Measurements from ENCODE around the gene FRS2.

FRS2 gene

DNA sequence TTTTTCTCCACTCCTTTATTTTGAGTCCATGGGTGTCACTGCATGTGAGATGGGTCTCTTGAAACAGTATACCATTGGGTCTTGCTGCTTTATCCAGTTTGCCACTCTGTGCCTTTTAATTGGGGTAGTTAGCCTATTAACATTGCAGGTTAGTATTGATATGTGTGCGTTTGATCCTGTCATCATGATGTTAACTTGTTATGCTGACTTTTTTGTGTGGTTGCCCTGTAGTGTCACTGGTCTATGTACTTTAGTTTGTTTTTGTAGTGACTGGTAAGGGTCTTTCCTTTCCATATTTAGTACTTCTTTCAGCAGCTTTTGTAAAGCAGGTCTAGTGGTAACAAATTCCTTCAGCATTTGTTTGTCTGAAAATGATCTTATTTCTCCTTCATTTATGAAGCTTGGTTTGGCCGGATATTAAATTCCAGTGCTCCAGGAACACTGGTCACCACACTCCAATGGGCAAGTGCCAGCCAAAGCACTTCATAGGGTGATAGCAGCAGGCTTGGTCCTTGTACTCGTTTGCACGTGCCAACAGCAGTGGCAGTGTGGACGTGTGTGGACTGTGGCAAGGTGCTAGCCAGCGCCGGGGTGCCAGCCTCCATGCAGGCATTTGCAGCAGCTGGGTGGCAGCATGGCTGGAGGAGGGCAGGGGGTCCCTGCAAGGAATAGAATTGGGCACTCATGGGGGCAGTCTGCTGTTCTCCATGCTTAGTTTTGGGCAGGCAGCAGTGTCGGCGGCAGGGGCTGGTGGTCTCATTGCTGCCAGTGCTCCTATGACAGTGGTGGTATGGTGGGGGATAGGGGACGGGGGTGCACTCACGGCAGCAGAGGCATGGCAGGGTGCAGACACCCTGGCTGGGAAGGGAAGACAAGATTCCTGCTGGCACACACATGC lies 53.5 kb downstream of the FRS2 start:
- in situ Hi-C loops (cut with HindIII; ENCODE audit: low sequenced_read_pairs) = no loop called here

DNA sequence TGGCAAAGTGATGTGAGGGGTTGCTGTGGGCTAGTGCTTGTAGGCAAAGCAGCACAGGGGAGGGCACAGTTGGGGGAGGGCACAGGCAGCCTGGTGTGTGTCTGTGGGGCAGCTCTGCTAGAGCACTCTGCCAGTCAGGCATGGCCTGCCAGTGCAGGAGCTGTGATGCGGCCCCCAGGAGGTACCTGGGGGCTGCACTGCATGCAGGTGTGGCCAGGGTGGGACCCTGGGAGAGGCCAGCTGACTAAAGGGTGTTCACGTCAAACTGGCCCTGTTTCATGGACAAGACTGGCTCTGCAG lies 54.1 kb downstream of the FRS2 start:
- in situ Hi-C loops (cut with HindIII; ENCODE audit: low sequenced_read_pairs) = no loop called here

DNA sequence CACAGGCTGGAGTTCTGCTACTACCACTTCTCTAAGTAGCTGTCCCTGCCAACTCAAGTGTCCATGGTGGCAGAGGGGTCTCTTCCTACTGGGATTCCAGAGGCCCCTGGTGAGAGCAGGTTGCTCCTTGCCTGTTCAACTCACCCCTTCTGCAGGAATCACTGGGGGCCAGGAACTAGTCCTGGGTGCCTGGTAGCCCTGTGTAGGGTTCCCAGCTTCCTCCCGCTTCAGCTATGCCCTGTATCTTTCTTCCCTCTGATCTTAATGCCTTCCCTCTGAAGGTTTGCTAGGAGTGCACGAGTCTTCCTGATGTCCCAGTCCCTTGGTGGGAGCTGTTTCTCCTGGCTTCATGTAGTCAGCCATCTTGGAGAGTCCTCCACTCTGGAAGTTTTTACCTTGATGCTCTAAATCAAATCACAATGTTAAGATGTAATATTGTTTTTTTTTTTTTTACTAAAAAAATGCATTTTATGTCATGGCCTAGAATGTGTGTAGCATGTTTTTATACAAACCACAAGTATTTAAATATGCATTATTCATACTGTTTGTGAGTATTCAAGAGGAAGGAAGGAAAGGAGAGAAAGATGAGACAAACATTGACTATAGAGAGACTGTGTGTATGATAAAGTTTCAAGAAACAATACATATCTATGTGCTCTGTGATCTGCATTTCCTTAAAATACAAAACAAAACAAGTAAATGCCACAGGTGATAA lies 54.7 kb downstream of the FRS2 start:
- in situ Hi-C loops (cut with HindIII; ENCODE audit: low sequenced_read_pairs) = no loop called here

DNA sequence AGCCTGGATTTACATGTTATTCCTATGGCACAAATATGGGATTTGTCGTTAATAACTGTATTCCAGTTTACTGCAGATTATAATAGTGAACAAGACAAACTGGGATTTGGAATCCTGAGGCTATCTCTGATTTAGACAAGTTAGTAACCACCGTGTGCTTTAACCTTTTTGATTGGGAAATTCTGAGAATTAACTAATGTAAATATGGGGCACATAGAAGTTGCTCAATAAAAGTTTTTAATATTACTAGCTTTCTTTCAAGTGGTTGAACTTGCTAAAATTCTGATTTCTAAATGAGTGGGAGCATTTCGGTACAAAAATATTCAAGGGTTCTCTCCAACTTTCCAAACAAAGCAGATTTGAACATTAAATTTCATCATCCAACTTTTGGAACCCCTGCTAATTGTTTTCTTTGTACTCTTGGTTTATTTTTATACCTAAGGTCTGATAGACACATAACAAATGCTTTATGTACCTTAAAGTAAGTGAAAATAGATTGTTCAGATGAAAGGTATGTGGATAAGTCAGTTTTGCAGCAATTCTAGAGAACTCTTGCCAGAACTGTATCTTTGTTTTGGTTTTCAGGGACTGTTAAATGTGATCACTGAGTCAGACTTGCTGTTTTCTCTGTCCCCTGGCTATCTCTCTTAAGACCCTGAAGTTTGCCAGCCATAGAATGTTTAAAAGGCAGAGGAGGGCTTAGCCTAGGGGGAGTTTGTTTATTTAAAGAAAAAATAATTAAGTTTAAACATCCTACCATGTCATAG lies 57.5 kb downstream of the FRS2 start:
- in situ Hi-C loops (cut with HindIII; ENCODE audit: low sequenced_read_pairs) = no loop called here

DNA sequence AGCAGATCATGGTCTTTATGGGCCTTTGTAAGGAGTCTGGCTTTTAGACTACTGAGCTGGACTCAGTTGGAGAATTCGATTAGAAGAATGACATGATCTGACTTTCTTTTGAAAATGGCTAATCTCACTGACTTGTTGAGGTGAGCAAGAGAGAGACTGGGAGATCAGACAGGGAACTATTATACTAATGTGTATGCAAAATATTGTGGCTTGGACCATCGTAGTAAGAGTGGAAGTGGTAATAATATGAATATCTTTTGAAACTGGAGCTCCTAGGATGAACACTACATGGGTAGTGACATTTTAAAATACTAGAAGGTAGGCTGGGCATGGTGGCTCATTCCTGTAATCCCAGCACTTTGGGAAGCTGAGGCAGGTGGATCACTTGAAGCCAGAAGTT lies 58.8 kb downstream of the FRS2 start:
- in situ Hi-C loops (cut with HindIII; ENCODE audit: low sequenced_read_pairs) = no loop called here

DNA sequence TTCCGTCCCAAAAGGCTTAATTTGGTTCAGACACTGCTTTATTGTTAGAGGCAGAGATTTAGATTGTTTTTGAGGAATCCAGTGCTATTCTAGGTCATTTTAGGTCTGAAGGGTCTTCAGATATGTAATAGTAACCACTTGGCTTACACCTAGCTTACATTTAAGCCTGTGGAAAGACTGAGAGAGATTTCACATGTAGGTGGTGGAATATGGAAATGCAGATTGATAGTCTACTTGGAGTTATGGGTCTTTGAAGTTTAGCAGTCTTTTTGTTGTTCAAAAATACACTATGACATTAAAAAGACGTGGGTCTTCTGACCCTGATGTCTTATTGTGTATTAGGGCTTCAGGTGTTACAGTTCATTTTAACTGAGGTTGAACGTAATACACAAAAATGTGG lies 63.7 kb downstream of the FRS2 start:
- in situ Hi-C loops (cut with HindIII; ENCODE audit: low sequenced_read_pairs) = no loop called here

DNA sequence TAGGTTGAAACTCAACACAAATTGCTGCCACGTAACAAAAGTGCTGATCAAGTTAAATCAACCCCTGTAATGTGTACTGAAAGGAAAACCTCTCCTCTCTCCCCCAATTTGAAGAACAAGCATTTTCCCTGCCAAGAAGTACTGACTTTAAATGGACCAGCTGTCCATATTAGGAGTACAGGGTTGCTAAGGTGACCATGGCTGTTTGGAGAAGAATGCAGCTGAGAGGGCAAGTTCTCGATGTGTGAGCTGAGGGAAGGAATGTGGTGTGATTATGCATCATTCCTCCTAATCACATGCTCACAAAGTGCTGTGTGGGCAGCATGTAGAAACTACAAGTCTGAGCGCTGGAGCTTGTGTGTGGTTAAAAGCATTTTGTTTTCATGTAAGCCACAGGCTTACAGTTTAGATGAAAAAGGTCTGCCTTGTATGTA lies 64.2 kb downstream of the FRS2 start:
- in situ Hi-C loops (cut with HindIII; ENCODE audit: low sequenced_read_pairs) = no loop called here

DNA sequence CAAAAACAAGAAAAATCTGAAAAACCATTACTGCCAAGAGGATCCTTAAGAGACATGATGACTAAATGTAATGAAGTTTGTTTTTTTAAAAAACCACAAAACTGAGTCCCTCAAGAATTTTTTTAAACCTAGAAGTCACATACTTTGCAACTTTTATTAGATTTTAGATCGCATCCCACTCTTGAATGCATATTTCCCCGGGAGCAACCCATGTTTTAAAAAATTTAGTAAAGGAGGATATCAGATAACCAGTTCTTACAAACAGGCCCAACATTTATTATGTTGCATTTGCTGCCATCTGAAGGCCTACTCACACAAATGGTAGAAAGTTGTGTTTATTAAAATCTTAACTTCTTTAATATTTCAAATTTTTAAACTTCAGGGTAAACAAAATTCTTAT lies 70.8 kb downstream of the FRS2 start:
- in situ Hi-C loops (cut with HindIII; ENCODE audit: low sequenced_read_pairs) = no loop called here

DNA sequence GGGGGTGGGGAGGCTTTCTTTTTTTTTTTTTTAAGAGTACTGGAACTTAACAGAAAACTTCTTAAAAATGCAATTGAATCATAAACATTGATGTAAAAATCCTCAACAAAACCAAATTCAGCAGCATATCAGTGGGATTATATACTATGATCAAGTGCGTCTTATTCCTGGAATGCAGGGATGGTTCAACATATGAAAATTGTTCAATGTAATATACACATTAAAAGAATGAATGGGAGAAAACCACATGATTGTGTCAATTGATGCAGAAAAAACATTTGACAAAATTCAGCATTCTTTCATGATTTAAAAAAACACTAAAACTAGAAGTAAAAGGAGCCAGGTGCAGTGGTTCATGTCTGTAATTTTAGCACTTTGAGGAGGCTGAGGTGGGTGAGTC lies 73.9 kb downstream of the FRS2 start:
- in situ Hi-C loops (cut with HindIII; ENCODE audit: low sequenced_read_pairs) = no loop called here

DNA sequence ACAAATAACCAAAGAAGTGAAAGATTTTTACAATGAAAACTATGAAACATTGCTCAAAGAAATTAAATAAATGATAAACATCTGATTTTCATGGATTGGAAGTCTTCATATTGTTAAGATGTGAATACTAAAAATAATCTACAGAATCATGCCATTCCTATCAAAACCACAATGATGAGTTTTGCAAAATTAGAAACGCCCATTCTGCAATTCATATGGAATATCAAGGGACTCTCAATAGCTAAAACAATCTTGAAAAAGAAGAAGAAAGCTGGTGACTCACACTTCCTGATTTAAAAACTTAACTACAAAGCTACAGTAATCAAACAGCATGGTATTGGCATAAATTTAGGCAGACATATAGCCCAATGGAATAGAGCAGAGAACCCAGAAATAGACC lies 74.9 kb downstream of the FRS2 start:
- in situ Hi-C loops (cut with HindIII; ENCODE audit: low sequenced_read_pairs) = no loop called here

DNA sequence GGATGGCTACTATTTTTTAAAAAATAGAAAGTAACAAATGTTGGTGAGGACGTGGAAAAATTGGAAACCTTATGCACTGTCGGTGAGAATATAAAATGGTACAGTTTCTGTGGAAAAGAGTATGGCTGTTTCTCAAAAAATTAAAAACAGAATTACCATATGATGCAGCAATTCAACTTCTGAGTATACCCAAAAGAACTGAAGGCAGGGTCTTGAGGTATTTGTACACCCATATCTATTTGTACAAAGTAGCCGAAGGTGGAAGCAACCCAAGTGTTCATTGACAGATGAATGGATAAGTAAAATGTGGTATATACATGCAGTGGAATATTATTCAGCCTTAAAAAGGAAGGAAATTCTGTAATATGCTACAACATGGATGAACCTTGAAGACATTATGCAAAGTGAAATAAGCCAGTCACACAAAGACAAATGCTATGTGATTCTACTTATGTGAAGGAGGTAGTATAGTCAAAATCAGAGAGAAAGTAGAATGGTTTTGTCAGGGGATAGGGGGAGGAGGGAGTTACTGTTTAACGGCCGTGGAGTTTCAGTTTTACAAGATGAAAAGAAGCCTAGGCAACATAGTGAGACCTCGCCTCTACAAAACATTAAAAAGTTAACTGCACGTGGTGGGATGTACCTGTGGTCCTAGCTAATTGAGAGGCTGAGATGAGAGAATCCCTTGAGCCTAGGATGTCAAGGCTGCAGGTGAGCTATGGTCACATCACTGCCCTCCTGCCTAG lies 76.7 kb downstream of the FRS2 start:
- in situ Hi-C loops (cut with HindIII; ENCODE audit: low sequenced_read_pairs) = no loop called here

DNA sequence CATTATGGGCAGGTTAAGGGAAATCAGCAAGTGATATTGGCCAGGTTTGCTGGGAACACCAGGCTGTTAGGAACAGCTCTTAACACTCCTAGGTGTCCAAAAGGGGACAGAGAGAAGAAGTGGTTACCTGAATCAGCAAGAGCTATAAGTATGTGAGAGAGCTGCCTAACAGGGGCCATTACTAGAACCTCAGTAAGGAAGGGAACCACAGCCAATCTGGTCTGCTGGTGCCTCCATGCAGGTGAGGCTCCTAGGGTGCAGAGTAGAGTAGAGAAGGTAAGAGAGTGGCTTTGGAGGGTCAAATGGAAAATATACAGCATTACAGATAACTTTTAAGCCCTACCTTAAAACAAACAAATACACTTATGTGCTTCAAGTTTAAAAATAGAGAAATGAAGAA lies 78.5 kb downstream of the FRS2 start:
- in situ Hi-C loops (cut with HindIII; ENCODE audit: low sequenced_read_pairs) = no loop called here

DNA sequence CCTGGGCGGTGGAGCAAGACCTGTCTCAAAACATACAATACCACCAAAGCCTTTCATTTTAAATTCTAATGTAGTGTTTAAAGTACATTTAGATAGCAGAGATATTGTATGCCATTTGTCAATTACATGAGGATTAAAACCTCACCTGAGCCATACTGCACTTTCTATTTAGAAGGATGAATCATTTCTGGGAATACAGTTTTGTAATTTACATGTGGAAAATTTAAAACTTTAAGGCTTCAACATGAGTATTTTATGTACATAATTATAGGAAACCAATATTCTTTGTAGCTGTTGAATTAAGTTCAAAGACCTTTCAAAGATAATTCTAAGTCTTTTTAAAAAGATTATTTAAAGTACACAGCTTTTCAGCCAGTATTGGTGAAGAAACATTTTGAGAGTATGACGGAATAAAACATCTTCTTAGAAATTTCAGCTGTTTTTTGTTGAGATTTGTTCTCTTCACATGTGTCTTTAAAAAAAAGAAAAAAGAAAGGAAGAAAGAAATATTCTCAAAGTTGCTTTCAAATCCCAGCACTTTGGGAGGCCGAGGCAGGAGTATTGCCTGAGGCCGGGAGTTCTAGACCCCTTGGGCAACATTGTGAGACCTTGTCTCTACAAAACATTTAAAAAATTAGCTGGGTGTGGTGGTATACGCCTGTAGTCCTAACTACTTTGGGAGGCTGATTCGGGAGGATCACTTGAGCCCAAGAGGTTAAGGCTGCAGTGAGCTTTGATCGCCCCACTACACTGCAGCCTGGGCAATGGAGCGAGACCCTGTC lies 80.6 kb downstream of the FRS2 start:
- in situ Hi-C loops (cut with HindIII; ENCODE audit: low sequenced_read_pairs) = no loop called here

DNA sequence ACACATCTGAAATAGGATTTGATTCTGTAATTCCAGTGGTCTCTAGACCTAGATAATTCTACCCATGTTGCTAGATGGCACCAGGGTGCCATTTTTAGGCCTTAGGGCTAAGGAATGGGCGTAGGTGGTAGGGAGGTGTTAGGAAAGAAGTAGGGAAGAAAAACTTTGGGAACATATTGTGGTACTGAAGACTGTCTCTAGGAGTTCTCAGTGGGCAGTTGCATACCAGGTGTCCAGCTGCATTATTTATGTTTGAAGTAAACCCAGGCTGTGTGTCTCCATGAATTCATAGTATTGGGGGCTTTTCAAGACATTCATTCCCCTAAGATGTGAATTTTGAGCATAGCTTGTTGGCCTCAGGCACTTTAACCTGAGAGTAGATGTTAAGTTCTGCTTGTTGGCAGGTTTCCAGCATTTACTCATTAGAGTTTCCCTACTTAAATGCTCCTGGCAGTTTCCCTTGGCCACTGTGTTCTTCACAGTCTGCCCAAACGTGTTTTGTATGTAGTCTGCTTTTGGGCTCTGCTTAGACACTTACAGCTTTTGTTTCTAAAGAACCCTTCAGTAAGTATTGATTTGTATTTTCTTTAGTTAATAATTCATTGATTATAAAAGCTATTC lies 83.5 kb downstream of the FRS2 start:
- in situ Hi-C loops (cut with HindIII; ENCODE audit: low sequenced_read_pairs) = no loop called here

DNA sequence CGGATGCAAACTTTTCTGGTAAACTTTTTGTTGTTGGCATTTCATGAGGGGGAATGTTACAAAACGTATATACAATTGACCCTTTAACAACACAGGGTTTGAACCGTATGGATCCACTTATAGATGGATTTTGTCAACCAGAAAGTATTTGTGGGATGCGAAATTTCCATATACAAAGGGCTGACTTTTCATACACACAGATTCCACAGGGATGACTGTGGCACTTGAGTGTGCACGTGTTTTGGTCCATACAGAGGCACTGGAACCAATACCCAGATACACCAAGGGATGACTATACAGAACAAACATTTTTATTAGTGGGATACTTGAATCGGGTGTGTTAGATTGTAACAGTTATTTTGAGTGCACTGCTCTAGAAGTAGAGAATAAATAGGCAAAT lies 85.3 kb downstream of the FRS2 start:
- in situ Hi-C loops (cut with HindIII; ENCODE audit: low sequenced_read_pairs) = no loop called here

DNA sequence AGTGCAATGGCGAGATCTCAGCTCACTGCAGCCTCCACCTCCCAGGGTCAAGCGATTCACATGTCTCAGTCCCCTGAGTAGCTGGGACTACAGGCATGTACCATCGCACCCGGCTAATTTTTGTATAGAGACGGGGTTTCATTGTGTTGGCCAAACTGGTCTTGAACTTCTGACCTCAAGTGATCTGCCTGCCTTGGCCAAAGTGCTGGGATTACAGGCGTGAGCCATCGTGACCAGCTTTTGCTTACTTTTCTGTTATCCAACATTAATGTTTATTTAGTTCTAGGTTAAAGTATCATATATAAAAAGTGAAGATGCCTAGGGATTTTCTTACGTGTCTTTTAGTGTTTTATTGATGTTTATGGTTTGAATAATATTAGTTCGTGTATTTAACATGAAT lies 86.2 kb downstream of the FRS2 start:
- in situ Hi-C loops (cut with HindIII; ENCODE audit: low sequenced_read_pairs) = no loop called here

DNA sequence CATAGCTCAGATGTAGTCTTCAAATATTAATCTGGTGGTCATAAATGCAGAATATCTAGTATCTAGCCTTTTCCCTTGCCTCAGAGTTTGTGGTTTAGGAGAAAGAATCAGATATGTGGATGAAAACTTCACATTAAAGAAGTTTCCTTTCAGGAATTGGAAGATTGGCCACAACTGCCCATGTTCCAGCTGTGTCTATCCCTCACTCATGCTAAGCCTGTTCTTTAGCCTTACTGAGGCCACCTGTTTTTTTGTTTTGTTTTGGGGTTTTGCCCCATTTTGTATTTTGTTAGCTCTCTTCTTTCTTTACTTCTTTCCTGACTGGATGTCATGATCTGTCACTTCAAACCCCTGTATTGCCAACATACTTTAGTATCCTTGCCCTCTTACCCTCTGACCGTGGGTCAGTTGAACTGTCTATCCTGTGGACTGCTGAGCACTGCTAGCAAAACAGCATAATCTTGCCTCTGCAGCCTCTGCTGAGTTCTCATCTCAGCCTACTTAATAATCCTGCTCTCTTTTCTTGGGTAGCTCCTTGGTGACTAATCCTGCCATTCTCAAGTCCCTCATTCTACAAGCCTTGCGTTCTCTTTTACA lies 93.1 kb downstream of the FRS2 start:
- in situ Hi-C loops (cut with HindIII; ENCODE audit: low sequenced_read_pairs) = no loop called here

DNA sequence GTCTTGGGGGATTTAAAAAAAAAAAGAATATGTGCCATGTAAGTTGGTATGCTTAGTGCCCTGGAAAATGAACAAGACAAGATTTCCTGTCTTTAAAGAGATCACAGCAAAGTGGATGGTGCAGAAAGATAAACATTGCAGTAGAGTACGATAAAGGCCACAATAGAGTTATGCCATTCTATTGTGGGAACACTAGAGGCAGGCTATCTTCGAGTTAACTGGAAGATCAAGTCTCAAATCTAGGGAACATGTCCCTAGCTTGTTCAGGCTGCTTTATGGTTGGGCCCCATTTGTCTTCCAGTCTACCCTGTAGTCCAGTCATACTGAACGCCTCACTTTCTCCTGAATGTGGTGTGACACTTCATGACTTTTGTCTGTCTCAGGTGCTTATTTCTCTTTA lies 96.4 kb downstream of the FRS2 start:
- in situ Hi-C loops (cut with HindIII; ENCODE audit: low sequenced_read_pairs) = no loop called here

DNA sequence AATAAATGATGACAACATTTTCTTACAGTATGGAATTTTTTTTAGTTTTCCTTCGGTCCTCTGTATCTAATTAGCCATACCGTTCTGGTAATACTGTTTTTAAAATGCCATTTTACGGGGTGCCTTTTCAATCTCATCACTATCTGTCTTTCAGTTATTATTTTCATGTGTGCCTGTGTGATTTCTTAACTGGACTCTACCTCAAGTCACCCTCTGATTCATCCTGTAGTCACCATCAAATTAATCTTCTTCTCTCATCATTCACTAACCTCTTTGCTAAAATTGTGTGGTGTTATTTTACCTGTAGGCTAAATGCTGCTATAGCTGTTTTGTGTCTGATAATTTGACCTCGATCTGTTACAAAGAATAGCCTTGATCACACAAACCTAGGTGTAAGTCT lies 99.0 kb downstream of the FRS2 start:
- in situ Hi-C loops (cut with HindIII; ENCODE audit: low sequenced_read_pairs) = no loop called here

All from DLD1 (cell line).